Stimulated activated CD8-positive, alpha-beta memory T cell treated with anti-CD3 and anti-CD28 coated beads, Interleukin-7, amount 100 ng/mL, for 4 hours (primary cell): ENCODE measurements around the gene OR4C46.
"Not testable (repeated sequence)": the region's sequence is repeated elsewhere in the genome, so short reads cannot be mapped to it uniquely, and the experiment has no call there.

Source experiments
- DNase-seq, 2 donors: peaks; one replicate each; pipeline ENCODE4 v3.0.0-alpha.2; 2020; ENCODE audit warnings: low read depth in 2 of 2

OR4C46 gene

DNA sequence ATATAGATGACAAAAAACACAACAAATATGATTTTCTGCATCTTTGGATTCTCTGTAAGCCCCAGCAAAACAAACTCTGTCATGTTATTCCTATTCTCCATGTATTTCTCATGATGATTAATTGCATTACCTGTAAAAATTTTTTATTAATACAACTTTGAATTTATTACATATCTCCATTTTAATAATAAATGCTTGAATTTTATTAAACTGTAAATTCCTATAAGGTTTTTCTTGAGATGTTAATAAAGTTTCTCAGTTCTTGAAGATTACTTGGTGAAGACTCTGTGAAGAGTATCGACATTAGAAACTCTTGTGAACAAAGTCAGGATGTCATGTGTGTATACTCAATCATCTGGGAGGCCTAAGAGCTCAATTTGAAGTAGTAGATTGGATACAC, at the start of gene OR4C46:
TSS of gene OR4C46 (minus strand) at position 101 of the 400 bp plus-strand sequence. CDS start at position 101, 0 bp downstream.
- DNase-seq = no peak

DNA sequence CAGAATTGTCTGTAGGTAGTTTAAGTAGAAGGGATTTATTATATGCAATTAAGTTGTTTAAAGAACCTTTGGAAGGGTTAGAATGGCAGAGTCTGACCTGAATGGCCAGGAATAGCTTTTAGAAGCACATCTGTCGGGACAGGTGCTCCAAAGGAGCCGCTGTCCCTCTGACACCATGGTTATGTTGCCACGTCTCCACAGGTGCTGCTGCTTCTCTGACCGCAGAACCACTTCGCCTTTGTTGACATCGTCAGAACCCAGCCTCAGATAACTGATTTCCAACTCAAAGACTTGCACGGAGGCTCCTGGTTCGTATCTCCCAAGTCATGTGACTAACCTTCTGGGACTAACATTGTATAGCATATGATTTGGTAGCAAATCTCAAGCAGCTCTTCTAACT, 41.8 kb upstream of the OR4C46 start:
- DNase-seq = not testable (repeated sequence)

DNA sequence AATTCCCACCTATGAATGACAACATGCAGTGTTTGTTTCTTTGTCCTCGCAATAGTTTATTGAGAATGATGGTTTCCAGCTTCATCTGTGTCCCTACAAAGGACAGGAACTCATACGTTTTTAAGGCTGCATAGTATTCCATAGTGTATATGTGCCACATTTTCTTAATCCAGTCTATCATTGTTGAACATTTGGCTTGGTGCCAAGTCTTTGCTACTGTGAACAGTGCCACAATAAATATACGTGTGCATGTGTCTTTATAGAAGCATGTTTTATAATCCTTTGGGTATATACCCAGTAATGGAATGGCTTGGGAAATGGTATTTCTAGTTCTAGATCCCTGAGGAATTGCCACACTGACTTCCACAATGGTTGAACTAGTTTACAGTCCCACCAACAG, 42.4 kb downstream of the OR4C46 start:
- DNase-seq = not testable (repeated sequence)

DNA sequence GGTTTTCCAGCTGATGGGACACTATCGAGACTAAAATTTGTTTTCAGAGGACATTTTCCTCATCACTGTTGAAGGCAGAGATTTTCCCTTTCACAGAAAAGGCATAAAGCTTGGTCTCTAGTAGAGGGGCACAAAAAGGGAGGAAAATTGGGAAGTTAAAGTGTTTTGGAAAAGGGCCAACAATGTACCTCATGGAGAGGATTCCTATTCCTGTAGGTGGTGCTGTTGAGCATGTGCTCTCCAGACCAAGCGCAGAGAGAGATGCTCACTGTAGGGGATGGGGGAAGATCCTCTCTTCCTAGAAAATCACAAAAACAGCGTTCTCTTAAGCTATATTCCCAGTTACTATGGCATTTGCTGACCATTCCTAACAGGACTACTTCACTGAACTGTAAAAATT, 44.9 kb downstream of the OR4C46 start:
- no peak for DNase-seq

DNA sequence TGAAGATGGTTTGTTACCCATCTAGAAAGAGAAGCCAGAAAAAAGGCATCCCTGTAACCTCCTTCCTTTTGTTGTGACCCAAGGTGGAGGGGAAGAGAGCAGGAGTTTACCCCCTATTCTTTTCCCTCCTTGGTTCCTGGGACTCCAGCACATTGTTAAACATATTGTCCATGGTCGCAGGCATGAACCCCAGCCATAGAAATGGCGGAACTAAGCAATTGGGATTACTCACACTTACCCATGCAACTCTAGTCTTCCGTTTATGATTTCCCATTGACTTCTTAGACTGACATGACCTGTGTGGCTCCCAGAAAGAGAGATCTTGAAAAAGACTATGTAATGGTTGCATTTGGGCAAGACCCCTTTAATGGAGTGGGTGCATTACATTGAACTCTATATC, 45.4 kb downstream of the OR4C46 start:
- no peak for DNase-seq
